Activated gamma-delta T cell treated with Interleukin-2 at 50 U/mL for 16 hours (primary cell): ENCODE results near the gene SEC22C.
"Not testable (repeated sequence)": the region's sequence is repeated elsewhere in the genome, so short reads cannot be mapped to it uniquely, and the experiment has no call there.

Experiments used
- DNase-seq: peaks from one replicate; pipeline ENCODE4 v3.0.0-alpha.2; 2020

SEC22C gene

DNA sequence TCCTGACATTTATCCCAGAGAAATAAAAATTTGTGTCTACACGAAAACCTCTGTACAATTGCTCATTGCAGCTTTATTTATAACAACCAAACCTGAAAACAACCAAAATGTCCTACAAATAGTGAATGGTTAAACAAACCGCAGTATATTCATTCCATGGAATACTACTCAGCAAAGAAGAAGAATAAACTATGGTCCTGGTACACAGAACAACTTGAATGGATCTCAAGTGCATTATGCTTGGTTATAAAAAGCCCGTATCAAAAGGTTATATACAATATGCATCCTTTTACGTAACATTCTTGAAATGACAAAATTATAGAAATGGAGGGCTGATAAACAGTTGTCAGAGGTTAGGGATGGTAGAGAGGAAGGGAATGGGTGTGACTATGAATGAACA is 3.7 kb downstream of the SEC22C start:
- DNase-seq = no peak

DNA sequence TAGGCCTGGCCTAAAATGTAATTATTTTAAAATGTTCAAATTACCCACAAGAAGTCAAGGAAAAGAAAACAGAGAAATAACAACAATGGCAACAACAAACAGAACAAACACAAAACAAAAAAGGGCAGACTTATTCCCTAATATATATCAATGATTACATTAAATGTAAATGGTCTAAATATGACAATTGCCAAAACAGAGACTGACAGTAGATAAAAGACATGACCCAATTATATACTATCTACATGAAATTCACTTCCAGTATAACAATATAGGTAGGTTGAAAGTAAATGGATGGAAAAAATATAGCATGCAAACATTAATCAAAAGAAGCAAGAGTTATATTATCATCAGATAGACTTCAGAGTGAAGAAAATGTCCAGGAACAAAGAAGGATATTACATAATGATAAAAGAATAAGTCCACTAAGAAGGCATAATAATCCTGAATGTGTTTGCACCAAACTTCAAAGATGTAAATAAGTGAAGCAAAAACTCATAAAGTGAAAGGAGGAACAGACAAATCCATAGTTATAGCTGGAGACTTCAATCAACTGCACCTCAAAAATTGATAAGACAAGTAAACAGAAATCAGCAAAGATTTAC is 6.5 kb downstream of the SEC22C start:
- DNase-seq = no peak

DNA sequence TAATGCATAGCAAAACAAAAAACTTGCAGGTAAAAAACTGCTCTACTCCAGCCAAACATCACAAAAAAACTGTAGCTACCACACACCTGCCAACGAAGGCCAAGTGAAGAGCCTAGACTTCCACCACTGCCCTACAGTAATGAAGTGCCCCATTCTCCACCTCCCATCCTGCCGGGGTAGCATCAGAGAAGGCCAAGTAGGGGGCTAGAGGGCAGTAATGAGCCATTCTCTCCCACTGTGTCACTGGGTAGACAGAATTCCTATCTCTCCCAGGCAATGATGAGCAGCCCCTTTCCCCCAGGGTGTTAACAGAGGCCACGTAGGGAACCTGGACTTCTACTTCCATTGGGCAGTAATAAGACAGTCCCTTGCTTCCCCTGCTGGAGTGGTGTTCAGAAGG is 9.5 kb downstream of the SEC22C start:
- DNase-seq = peak; percentile 19

DNA sequence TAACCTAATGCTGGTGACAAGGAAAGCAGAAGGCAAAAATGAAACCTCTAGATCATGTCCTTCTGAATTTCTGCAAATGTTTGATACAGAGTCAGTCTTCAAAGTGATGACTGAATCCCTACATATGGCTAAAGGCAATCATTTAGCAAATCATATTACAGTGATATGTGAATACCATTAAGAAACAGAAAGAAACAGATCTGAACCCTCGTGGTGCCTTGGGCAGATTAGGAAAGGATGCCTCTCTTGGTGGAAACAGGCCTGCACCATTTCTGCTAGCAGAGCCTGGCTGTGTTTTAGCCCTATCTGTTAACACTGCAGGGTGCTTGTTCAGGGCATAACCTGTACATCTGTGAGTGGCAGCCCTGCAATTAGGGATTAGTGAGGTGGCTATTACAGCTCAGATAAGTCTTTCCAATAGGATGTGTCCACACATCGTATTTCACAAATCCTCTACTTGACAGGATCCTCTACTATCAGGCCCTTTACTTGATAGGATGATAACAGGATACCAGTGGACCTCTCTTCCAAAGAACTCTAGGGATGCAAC is 12.1 kb downstream of the SEC22C start:
- no peak for DNase-seq

DNA sequence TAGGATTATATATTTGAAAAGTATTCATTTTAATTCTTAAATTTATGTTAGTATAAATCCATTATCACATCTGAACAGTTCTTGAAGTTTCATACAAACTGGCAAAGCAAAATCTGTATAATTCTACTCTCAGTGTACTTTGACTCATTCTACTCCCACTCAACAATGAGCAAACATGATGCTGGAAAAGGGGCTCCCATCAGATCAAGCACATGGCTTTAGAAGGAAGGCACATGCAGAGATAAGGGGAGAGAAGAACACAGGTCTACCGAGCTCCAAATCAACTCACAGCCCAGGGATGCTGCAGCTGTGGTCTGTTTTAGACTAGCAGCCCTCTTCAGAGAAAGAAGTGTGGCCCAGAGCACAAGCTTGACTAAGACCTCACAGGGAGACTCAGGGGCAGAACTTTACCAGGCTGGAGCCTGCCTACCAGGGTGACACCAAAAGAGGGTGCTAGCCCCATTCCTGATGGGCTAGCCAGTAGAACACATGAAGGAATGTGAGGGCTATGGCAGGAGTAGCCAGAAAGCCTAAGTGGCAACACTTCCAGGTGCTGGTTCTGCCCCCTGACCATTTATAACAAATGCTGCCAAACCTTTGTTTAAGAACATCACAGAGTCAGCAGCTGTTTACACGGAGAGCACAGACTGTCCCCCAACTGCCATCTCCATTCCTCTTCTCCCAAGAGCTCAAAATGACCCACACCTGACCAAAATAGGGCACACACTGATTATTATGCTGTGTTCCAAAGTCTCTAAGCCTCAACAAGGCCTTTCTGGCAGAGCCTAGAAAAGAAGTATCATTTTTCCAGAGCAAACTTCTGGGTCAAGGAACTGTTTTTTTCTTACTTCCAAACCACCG is 19.5 kb downstream of the SEC22C start:
- no peak for DNase-seq

DNA sequence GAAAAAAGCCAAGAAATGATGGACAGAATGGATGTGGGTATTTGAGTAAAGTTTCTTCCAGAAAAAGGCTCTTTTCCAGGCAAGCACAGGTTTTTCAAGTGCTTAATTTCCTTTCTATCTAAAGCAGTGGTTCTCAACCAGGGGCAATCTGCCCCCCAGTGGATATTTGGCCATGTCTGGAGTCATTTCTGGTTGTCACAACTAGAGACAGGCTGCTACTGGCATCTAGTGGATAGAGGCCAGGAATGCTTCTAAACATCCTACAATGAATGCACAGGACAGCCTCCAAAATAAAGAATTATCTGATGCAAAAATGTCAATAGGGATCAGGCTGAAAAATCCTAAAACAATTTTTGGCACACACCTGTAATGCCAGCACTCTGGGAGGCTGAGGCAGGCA is 23.9 kb downstream of the SEC22C start:
- peak; percentile 32 for DNase-seq

DNA sequence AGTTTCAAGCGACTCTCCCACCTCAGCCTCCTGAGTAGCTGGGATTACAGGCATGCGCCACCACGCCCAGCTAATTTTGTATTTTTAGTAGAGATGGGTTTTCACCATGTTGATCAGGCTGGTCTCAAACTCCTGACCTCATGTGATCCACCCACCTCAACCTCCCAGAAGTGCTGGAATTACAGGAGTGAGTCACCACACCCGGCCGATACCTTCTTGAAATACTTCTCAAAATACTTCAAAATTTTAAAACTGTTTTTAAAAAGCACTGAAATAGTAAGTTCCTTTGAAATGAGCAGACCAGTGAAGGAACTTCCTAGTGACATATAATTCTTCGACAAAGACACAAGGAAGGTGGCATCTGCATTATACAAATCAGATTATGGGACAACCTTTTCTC is 24.9 kb downstream of the SEC22C start:
- DNase-seq = not testable (repeated sequence)

DNA sequence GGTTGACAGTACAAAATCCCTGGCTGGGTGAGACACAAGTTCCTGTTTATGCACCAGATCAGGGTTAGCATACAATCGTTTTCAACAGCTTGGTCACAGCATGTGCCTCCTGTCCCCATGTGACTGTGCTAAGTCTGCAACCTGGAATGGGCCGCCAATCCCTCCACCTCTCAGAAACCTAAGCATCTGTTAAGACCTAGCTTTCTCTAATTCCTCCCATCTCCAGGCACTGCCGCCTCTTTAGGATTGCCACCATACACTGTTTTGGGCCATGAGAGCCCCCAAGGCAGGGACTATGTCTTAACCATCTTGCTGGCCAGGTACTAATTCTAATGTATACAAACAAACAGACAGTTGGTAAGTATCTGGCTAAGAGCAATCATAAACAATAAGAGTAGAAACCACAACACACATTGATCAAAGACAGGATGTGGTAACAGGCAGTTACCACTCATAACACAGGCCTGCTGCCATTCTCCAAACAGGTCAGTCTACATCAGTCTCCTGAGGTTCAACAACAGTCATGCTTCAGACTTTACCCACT is 25.6 kb downstream of the SEC22C start:
- peak; percentile 47 for DNase-seq

DNA sequence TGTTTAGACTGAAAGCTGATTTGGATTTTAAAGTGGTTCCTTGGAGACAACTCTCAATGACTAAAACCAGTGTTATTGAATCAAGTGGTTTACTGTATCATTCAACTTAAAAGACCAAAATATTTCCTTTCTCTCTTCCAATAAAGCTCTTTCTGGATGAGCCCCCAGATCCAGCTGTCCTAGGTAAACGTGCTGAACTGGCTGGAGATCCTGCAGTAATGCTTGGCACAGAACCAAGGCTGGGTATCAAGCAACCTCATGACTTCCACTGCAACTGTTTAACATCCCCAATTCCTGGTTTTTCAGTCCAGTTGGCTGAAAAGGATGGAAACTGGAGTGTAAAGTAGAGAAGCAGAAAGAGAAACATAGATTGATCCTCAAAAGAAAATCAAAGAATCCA is 28.9 kb downstream of the SEC22C start:
- DNase-seq = no peak

DNA sequence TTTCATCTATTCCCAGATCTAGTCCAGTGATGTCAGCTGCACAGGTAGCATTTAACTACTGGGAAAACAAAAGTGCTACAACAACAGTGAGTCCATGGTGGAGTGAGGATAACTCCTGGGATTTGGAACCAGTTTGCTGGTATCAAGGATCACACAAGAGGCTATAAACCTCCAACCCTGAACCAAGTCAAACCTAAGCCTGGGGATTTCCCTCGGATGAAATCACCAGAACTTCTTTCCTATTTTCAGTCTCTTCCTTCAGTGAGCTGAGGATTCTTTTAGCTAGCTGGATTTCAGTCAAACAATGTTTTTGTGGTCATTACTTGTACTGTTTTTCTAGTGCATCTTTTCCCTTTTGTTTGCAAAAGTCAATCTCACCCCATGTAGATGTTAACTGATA is 31.5 kb downstream of the SEC22C start:
- no peak for DNase-seq

DNA sequence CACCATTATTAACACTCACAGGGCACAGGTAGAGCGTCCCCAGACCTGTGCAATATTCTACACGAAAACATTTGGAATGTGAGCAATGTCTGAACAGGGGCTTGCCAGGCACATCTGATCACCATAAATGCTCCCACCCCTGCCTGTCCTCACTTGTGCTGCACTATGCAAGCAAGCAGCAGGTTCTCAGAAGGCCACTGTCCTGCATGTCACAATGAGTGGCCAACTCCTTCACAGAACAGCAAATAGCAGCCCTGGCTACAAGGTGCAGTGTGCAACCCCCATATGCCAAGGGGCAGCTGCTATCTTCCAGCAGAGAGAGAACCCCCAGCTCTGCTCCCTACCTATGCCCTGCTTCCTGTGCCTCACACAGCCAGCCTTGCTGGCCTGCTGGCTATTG is 32.6 kb downstream of the SEC22C start:
- no peak for DNase-seq

DNA sequence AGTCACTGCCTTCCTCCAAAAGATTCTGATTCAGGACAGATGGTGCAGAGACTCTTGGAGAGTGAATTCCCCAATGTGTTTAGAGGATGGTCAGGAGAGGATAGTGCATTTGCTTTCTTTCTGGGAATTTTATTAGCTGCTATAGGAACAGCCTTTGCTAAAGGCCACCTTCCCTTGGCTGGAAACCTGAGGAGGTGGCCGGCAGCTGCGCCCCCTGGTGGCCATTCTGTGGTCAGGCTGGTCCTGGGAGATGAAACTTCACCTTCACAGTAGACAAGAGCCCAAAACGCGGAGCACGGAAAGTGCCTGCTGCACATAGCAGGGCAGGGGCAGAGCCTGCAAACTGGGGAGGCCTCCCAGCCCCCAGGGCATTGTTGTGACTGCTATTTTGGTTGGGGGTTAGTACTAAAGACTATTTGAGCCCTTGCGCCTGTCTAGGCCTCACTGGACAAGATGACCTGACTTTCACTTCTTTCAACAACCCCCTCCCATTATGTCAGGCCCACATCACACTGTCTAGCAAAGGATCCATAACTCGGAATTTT is 34.3 kb downstream of the SEC22C start:
- DNase-seq = peak; percentile 69

DNA sequence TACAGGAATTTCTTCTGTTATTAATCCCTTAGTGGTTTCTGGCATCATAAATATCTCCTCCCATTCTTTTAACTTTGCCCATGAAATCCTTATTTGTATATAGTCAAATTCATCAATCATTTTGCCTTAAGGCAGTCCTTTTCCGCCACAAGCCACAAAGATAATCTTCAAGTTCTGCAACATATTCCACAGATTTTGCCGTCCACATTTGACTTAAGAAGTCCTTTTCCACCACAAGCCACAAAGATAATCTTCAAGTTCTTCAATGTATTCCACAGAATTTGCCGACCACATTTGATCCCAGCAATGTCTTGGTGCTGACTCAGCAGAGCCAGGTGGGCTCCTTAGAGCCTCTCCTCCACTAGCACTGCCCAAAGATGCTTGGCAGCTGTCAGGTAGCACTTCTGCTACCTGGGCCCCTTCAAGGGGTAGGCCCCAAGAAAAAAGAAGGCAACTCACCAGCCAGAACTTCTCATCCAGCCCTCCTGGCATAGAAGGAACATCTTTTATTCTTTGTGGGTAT is 35.0 kb downstream of the SEC22C start:
- DNase-seq = no peak

DNA sequence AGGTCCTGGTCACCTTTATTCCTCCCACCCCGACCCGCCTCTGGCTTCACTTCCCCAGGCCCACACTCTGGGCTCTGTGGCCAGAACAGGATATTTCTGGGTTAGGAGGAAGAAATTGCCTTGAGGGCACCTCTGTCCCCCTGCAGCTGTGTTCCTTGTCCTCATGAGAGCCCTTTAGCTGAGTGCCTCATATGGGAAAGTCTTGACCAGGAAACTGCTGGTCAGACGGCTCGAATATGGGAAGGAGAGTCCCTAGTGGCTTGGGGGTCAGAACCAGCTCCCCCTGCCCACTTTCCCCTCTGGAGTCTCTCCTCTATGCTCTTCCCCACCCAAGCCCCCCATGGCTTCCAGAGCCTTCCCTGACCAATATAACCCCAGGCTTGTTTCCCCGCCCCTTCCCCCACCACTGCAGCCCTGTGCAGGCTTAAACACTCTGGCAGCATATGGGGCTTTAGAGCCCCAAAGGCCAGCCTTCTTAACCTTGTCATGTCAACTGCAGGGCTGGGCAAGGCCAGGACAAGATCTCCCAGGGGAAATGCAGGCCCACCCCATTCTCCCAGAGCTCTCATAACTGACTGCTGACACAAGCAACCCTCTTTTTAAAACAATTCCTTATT is 36.4 kb downstream of the SEC22C start:
- DNase-seq = no peak

DNA sequence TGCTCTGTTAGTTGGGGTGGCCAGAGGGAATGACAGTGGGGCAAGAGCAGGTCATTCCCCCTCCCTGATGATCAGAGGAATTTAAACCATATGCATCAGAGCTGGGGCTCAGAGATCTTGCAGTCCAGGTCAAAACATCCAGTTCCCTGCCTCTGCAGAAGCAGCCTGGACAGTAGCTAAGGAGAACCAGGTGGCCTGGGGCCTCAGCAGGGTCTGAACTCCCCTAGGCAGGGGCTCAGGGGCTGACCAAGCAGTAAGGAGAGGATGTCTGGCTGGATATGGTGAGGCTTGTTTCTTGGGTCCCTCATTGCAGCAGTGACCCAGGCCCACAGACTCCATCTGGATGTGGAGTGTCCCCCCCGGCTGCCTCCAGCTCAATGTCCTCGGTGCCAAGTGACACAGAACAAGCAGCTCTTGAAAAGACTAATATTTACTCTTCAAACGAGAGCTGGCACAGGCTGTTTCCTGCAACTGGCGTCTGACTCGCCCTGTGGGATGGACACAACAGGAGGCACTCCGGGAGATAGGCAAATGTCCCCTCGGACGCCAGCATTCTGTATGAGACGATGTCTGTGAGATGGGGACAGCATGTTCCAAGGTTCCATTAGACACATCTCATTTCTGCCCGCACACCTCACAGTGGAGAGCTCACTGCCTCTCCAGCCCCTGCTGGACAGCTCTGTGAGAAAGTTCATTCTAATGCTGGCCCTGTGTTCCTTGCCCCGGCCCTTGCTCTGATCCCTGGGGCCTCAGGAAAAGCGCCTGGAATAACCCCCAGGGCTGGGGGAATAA is 37.1 kb downstream of the SEC22C start:
- no peak for DNase-seq

DNA sequence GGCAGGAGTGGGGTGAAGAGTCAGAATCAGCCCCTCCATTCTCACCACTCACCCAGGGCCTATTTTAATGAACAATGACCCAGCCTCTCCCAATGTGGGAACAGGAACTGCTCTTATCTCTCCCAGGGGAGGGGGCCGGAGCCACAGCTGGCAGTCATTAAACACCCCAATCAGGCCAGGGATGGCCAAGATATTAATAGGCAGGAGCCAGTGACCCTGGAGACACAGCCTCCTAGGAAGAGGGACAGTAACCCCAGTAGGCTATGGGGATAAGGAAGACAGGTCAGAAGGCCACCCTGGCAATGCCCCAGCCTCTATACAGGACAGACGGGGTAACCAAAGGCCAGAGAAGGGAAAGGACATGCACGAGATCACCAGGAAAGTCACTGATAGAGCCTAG is 40.7 kb downstream of the SEC22C start:
- DNase-seq = no peak

DNA sequence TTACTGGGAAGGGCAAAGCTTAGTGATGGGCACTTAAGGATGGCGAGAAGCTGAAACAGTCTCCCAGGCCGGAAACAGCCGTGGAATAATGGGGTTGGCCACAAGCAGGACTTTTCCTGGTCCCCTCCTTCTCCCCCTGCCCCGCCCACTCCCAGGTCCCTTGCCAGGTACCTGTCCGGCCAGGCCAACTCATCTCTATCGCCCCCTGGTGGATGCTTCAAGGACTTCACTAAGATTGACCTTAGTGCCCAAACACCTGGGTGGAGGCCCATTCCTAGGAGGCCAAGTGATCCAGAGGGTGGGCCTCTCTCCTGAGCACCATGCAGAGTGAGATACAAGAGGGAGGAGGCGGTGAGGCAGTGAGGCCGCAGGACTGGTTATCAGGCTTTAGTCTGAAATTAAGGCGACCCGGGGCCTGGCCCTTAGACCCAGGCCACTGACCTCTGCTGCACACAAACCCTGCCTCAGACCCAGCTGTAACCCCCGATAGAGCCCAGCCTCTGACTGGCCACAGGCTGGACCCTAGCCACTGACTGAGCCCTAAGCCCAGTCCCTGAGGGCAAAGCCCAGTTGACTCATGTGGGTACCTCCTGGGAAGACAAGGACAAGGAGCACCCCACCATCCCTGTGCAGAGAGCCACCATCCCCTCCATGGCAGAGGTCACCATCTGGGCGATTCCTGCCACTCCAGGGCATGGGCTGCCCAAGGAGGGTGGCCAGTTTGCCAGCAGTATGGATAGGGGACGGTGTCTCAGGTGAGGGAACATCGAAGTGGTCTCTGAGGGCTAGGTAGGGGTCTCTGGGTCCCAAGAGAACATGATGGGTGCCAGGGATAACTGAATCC is 41.7 kb downstream of the SEC22C start:
- DNase-seq = peak; percentile 66

DNA sequence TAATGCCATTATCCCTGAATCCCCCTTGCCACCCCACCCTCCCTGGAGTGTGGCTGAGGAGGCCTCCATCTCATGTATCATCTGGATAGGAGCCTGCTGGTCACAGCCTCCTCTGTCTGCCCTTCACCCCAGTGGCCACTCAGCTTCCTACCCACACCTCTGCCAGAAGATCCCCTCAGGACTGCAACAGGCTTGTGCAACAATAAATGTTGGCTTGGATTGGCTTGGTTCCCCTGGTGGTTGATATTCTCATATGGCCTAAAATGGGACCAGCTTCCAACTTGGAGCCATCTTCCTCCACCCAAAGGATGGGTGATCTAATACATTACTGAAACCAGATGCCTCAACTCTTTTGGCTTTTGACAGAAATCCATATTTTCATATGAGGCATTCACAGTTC is 44.4 kb downstream of the SEC22C start:
- no peak for DNase-seq

DNA sequence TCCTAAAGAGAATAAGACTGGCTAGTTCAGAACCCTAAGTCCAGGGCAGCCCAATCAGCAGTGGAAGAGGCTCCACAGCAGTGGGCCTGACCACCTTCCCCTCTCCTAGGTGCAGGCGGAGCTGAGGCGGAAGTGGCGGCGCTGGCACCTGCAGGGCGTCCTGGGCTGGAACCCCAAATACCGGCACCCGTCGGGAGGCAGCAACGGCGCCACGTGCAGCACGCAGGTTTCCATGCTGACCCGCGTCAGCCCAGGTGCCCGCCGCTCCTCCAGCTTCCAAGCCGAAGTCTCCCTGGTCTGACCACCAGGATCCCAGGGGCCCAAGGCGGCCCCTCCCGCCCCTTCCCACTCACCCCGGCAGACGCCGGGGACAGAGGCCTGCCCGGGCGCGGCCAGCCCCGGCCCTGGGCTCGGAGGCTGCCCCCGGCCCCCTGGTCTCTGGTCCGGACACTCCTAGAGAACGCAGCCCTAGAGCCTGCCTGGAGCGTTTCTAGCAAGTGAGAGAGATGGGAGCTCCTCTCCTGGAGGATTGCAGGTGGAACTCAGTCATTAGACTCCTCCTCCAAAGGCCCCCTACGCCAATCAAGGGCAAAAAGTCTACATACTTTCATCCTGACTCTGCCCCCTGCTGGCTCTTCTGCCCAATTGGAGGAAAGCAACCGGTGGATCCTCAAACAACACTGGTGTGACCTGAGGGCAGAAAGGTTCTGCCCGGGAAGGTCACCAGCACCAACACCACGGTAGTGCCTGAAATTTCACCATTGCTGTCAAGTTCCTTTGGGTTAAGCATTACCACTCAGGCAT is 45.6 kb downstream of the SEC22C start:
- DNase-seq = no peak

DNA sequence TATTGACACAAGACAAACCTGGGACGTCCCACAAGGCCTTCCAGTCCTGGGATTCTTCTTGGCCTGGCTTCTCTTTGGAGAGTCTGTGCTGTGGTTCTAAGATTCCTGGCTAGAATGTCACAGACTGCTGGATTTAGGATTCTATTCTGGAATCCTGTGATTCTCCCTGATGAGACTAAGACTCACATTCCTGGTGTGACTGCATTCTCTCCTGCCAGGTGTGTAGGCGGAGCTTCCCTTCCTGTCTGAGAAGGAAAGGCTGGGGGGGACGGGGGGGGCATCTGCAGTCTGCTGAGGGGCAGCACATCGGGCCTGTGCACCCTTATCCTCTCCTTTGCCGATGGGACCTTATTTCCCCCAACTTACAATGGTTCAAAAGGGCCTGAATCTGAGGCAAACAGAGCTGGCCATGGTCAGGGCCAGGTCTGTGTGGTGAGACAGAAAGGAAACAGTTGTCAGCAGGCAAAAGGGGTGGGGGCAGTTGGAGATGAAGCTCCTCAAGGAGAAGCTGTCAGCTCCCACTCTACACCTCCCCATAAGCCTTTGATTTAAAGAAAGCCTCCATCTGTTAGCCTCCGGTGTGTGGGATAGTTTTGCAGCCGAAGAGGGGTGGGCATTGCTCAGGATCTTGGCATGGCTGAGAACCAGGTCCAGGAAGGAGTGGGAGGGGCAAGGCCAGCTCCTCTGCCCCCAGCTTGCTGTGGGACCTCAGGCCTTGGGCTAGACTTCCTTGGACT is 48.4 kb downstream of the SEC22C start:
- no peak for DNase-seq
